Stromal cell of bone marrow (primary cell): ENCODE data around the gene RFX3.

Experiments
- DNase-seq: peaks from one replicate; pipeline ENCODE4 v3.0.0-alpha.2; 2012; ENCODE audit warnings: low read depth

RFX3 gene

DNA sequence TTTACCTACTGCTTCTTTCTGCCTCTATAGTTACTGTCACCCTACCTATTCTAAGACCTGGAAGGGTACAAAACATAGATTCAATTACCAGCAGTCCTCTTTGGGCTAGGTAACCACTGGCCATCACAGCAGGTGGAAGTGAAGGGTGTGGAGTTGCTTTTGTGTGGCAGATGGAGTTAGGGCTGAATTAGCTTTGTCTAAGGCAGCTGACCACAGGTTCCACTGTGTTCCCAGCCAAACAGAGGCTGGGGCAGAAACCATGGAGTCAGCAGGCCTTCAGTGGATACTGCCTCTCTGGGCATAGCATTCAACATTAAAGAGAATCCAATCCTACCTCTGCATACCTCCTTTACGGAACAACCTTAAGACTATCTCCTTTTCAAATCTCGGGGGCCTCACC, 254.2 kb downstream of the RFX3 start:
- no peak for DNase-seq

DNA sequence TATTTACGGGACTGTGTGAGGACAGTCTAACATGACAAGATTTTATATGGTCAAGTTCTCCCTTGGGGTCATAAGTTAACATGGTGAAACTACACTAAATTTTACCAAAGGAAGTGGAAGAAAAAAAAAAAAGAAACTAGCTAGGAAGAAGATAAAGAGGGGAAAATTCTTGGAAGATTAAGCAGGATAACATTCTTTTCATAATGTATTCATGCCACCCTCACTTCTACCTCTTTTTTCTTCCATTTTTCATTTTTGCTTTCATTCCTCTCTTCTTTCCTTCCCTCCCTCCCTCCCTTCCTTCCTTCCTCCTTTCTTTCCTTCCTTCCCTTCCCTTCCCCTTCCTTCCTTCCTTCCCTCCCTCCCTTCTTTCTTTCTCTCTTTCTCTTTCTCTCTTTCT, 254.6 kb downstream of the RFX3 start:
- DNase-seq: no peak

DNA sequence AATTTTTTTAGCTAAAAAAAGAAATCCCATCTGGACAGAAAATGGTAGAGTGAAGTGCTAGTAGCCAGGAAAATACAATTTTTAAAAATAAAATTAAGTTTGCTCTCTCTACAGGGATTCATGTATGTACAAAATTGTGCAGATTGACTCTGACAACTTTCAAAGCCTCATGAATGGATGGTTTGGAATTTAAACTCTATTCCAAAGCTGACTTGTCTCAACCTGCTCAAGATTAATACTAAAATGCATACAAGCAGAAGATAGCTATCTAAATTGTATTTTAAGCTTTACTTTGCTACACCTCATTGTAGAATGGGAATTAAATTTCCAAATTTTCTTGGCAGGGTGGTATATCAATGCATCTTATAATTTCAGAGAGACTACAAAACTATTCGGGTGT, 257.6 kb downstream of the RFX3 start:
- no peak for DNase-seq

DNA sequence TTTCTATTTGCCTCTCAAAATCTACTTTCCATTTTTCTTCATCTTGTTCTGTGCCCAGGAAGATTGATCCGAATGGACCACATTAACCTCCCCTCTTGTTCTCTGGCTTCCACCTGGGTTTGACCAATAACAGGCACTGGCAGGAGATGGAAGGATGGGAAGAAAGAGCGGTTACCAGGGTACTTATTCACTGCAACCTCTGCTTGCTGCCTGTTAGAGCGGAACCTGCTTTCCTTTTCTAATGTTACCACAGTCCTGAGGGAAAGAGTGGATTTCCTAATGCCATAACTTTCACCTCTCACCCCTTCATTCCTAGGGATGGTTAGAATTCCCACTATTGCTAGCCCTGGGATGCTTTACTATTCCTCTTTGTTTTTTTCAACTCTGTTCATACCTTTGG, 262.1 kb downstream of the RFX3 start:
- DNase-seq: no peak

DNA sequence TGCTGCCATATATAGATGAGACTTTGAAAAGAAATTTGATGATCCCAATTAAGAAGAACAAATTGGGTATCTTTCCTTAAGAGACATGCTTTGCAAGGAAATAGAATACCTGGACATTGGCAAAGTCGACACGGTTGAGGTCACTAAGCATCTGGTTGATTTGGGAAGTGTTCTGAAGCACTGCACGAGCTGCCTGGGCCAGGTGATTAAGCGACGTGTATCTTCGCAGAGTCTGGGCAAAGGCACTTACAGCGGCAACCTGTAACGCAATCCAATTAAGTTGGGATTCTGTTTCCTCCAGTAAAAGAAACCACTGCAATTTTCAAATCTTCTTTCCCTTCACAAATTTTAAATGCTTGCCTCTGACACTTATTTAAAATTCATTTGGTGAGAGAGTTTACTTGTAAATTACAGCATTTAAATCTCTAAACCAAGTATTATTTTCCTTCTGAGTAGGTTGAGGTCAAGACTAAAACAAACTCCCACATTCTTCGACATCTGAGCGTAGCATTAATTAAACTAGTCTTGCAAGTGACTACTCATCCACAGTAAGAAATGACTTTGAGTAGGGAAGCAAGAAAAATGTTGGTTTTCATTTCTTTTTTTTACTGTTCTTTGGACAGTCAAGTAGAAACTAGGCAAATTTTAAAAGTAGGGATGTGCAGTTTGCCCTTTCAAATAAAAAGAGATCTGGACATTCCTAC, 262.8 kb downstream of the RFX3 start:
- DNase-seq: no peak

DNA sequence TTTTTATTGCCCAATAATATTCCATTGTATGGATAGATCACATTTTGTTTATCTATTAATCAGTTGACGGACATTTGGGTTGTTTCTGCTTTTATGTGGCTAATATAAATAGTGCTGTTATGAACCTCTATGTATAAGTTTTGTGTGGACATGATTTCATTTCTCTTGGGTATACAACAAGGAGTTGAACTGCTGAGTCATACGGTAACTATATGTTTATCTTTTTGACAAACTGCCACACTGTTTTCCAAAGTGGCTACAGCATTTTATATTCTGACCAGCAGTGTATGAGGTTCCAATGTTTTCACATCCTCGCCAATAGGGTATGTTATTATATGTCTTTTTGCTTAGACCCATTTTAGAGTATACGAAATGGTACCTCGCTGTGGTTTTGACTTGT, 264.3 kb downstream of the RFX3 start:
- no peak for DNase-seq

DNA sequence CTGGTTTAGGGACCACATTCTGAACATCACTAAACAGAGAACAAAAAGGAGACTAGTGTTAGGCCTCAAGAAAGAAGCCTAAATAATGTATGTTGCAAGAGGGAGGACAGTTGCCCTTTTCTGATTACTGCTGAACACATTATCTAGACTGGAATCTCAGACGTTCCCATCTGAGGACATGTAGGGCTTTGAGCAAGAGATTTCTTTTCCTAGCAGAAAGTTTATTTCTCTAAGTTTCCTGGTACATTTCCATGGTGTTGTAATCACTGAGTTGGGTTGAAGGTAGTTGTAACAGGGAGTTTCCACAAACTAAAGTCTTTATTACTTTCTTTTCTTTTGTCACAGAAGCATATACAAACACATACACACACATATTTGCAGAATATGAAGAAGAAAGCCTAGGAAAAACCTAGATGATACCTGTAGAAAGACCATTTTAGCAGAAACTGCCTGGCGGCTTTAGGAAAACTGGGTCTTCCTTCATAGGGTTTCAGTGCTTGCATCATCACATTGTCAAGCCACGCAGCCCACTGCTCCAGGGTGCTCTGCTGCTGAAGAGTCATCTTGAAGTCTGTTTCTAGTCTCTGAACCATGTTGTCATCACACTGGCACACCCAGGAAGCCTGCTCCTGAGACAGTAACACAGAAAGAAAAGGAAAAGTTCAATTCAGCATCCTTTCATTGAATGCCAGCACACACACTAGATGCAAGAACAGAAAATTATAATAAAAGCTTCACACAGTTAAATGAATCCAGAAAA, 269.1 kb downstream of the RFX3 start:
- DNase-seq: no peak

DNA sequence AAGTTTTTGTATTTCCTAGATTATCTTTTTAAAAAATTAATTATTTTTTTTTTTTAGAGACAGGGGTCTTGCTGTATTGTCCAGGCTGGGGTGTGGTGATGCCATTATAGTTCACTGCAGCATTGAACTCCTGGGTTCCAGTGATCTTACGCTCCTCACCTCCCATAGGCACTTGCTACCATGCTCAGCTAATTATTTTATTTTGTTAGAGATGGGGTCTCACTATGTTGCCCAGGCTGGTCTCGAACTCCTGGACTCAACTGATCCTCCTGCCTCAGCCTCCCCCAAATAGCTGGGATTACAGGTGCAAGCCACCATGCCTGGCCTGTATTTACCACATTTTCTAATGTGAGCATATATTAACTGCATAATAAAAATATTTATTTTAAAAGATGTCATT, 274.5 kb downstream of the RFX3 start:
- no peak for DNase-seq

DNA sequence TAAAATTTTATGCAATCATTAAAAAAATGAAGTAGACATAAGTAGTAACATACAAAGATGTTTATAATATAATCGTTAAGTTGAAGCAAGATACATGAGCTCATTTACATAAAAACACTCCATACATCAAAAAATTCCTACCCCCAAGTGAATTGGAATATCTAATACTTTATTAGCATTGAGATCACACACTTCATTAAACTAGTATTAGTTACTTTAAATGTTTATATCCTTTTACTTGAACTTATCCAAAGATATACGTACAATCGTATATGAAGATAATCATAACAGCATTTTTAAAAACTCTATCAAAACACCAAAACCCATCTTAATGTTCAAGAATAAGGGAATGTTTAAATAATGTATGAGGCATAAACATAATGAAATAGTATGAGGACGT, 275.1 kb downstream of the RFX3 start:
- no peak for DNase-seq

DNA sequence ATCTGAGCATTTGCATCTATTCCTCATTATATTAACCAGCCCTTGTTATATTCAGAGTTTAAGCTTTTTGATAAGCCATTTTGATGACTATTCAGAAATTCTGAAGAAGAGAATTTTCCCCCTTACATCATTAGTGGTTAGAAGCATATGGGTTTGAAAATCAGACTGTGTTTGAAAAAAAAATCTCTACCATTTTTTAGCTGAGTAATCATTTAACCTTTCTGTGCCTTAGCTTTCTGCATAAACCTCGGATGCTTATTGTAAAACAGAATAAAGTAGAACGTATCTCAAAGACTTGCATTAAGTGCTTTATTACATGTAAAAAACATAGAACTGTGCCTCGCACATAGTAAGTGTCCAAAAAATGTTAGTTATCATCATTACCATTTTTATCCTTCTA, 278.6 kb downstream of the RFX3 start:
- DNase-seq: no peak

DNA sequence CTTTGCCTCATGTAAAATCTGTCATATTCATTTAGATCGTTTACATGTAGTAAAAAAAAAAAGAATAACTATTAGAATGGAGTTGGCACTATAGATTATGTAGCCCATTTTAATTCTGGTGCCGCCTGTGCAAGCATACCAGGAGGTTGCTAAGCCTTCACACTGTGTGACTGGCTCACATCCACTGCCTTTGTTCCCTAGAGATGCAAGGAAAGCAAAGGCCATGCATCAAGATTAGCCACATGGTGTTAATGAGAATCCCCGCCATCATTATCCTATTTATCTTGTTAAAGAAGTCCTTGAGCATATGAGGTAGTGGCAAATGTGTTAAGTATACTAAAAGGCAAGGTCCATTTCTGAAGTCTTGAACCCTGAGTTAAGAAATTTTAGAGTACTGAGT, 279.6 kb downstream of the RFX3 start:
- DNase-seq: no peak

DNA sequence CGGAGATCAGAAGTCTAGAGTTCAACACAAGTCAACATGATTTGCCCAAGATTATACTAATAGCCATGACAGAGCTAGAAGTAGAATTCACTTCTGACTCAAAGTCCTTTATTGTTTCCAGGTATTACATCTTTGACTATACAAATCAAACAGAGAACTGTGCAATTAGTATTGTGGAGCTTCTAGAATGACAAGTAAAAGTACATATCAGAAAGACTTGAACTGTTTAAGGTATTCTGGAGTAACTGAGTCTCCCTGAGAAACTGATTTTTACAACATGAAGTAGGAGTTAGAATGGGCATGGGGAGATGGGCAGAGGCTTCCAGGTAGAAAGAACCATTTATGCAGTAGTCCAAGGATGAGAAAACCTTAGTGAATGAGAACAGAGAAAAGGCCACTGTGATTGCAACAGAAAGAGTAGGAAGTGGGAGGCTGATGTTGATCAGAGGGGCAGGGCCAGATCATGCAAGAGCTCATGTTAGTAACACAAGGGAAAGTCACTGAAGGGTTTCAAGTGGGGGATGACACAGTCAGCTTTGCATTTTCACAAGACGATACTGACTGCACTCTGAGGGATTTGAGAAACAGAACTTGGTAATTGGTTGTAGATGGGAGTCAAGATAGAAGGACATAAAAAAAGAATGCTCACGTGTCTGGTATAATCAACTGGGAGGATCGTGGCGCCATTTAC, 280.7 kb downstream of the RFX3 start:
- no peak for DNase-seq

DNA sequence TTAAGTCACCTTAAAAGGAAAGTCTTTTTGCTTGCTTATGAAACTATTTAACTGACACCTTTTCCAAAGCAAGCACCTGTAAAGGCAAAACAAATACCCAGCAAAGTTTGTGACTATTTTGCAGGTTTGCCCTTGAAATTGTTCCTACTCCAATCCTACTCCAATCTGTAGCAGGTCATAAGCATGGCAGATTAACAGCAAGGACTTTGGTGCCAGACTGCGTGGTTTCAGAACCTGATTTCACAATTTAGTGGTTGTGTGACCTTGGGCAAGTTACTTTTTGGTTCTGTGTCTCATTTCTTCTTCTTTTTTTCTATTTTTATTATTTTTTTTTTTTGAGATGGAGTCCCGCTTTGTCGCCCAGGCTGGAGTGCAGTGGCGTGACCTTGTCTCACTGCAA, 282.1 kb downstream of the RFX3 start:
- no peak for DNase-seq

DNA sequence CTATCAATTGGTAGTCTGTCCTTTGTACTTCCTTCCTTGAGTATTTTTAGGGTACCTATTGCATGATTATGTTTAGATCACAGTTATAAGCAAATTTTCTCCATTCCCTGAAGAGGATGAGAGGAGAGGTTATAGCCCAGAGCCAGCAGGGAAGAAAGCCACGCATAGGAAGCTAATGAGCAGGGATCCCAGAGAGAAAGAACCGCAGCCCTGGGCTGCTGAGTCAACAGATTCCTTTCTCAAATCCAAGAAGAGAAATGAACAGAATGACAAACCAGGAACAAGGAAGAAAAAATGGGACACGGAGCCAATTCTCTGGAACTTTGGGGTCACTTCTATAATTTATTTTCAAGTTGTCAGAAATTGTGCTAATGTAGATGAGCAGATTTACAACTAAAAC, 284.5 kb downstream of the RFX3 start:
- peak; percentile 25 for DNase-seq

DNA sequence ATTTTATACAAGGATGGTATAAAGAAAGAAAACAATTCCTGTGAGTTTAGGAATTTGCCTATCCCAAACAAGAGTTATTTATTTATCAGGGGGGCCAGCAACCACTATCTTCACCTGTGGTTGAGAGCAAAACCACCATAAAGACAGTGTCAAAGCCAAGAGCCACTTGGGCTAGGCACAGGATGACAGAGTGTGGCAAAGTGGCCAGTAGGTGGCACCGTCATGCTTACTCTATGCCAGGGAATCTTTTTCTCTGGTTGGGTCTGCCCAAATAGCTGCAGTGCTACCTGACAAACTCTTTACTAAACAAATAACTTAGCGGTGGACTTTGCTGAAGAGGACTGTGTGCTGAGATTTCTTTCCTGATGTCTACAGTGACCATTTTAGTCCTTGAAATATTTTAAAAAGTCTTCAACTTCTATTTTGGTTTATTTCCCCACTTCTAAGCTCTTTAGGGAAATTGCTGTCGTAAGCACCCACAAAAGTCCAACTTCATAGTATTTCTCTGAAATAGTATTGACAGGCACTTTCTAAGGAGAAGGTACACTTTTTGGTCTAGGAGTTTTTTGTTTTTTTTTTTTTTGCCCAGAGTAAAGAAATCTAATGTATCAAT, 285.0 kb downstream of the RFX3 start:
- peak; percentile 37 for DNase-seq

DNA sequence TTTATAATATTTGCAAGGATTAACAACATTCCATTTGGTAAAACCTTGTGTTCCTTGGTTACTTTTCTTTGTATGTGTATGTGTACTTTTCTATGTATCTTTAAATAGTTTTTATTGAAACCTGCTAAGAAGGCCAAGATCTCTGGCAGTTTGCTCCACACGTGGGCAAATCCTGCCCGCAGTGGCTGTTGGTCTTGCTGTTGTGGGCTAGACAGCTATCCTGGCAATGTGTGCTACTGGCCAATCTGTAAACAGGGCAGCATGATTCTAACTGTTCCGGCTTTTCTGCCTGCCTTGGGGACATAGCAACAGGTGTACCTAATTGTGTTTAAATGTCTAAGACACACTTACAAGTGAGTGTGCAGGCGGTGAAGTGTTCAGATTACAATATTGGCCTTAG, 286.6 kb downstream of the RFX3 start:
- DNase-seq: no peak

DNA sequence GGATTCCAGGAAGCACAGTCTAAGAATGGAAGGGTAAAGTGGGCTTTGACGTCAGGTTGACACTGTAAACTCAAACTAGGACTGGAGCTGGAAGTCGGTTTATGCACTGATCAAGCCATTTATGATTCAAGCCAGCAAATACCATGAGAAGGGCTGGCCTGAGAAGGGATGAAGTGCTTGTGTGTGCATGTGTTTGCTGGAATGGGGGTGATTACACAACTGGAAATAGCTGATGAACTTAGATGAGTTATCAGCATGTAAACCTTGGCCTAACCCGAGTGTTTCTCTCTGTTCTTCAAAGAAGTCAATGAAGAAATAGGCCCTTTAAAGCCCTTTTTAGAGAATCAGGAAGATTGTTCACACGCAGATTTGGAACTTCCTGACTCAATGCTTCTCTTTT, 287.6 kb downstream of the RFX3 start:
- no peak for DNase-seq

DNA sequence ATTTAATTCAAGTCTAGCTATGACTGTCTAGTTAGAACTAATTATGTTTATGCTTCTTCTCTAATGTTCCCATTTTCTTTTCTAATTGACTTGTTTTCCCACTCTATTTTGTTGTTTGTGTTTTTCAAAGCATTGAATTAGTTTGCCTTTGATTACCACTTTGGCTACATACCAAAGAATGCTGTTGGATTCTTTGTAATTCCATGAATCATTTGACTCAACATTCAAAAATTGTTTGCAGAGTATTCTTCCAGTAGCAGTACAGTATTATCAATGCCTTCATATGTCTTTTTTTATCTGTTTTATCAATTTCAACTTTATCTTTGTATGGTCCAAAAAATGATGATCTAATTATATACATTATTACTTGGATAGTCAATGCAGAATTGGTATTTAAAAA, 288.7 kb downstream of the RFX3 start:
- DNase-seq: no peak

DNA sequence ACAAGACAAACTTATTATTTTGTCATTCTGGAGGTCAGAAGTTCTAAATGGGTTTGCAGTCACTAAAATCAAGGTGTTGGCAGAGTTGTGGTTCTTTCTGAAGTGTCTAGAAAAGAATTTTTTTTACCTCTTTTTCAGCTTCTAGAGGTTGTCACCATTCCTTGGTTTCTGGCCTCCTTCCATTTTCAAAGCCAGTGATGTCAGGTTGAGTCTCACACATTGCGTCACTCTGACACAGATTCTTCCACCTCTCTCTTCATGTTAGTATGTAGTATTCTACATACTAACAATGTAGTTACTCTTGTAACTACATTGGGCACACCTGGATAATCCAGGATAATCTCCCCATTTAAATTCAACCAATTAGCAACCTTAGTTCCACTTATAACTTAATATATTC, 290.3 kb downstream of the RFX3 start:
- no peak for DNase-seq

DNA sequence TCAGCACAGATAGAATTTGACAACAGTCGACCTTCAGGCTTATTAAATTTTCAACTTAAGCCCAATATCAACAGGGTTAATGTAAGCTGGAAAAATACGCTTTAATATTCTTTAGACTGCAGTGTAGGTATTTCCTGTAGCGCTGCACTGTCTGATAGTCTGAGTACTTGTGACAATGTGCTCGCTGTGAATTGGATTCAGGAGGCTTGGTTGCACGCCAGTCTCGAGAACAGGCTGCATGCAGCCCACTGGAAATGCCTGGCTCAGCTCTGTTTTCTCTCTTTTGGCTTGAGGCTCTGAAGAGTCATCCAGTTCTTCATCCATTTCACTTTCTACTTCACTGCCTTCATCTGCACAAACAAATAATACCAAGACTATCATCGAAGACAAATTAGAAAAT, 300.9 kb downstream of the RFX3 start:
- DNase-seq: no peak

DNA sequence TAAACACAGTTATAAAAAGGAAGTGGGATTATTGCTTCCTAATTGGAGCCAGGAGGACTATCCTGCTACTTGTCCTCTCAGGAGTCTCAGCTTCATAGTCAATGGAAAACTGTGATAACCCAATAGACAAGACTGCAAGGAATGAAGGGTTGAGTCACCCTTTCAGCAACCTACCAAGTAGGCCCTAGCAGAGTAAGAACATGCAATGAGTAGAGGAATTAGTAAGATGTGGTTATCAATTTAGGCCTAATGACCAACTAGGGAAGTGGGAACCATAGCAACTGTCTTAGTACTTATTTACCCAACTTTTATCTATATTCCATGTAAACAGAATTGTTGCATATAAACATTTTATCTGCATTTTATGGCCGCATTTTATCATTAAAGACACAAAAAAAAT, 310.1 kb downstream of the RFX3 start:
- DNase-seq: no peak

DNA sequence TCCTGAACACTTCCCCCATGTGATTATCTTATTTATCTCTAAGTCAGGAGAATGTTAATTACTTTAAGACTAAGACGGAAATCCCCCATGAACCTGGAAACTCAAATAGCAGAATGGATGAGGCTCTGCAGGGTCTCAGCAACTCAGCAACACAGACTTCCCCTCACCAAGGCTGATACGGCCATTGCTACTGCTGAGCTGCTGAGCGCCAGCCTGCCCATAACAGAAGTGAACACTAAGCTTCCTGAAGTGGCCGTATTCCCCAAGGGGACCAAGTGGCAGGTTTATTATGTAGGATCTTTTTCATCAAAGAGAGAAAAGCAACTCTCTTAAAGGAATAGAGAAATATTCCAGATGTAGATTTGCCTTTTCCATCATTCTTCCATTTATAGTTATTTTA, 311.1 kb downstream of the RFX3 start:
- DNase-seq: no peak
